Lower leg skin (tissue), 4 donors: ENCODE results near the gene TMEM196. TPM values are rescaled to one million over a fixed set of nuclear protein-coding genes. Genes with fewer than 3 reads are reported as not detected.
A peak's percentile ranks its signal among the peaks of the same experiment; 100 is the strongest.

Experiments used
- DNase-seq, 2 donors: peaks; one replicate each; pipeline ENCODE4 v3.0.0-alpha.2; 2019; ENCODE audit warnings: low spot score in 2 of 2
- H3K4me3 ChIP-seq: fragments of 200-600 bp; sonication (generic); 2 replicates; pipeline ENCODE4 v1.5.1; 2017; ENCODE audit warnings: mild to moderate bottlenecking, low read depth; ENCODE audit not compliant: poor library complexity, severe bottlenecking
- CTCF ChIP-seq, 3 donors: fragments of 450-650 bp; IDR thresholded peaks; one replicate each; pipeline ENCODE4 v1.5.1; 2016; ENCODE audit warnings: antibody characterized with exemption in 3 of 3, mild to moderate bottlenecking in 3 of 3, moderate library complexity in 2 of 3
- POLR2A ChIP-seq, 2 donors: fragments of 450-650 bp; IDR thresholded peaks; one replicate each; pipeline ENCODE4 v1.6.1; 2016 to 2017; ENCODE audit warnings: antibody characterized with exemption in 2 of 2, mild to moderate bottlenecking in 1 of 2, moderate library complexity in 1 of 2
- WGBS, 2 donors: methylation state at CpG; one replicate each; pipeline ENCODE4 v1.1.5; 2018; 5-methylcytosine and 5-hydroxymethylcytosine counted together
- intact Hi-C: fragments of 100-400 bp; cut with DNase I; formaldehyde crosslinking; loops from one replicate; pipeline ENCODE4 v1.15.0; 2023; ENCODE audit warnings: low total_unique reads
- total RNA-seq, 4 donors: library from RNA; depleted of rRNA; stranded (reverse); fragments of >200 nt; gene quantifications; one replicate each; pipeline ENCODE4 v1.1.0, GENCODE V29; 2016

The TMEM196 gene
- total RNA-seq, 4 donors from 2014 or later: not detected

GRCh38 chr7:19708397-19709248, 64.8 kb downstream of the TMEM196 start, which contains the start of gene POLR1F:
TSS of gene POLR1F (minus strand) at chr7:19709037. CDS start at chr7:19709016, 21 bp downstream.
- peak in 1 of 3 donors; percentile 73 for TF ChIP-seq CTCF (IDR thresholded peaks at IDR 0.05)
- no peak for TF ChIP-seq POLR2A (IDR thresholded peaks at IDR 0.05)
- peak within 1 kb of the TSS; percentile 89 for H3K4me3 ChIP-seq
- intact Hi-C loops: no loop called here
- DNase-seq: peak; percentile 94 to 98
- WGBS, 2 donors: 0 to 1% methylated on average over 38 to 51 of the region's 56 CpGs

GRCh38 chr7:19707240-19707639, 66.2 kb downstream of the TMEM196 start:
- intact Hi-C loops: no loop called here
- 57 to 70% methylated on average over 3 of the region's 3 CpGs for WGBS, 2 donors
- no peak for DNase-seq
- no peak overlapping the region for H3K4me3 ChIP-seq
- TF ChIP-seq CTCF (IDR thresholded peaks at IDR 0.05) (no peak), POLR2A (IDR thresholded peaks at IDR 0.05) (no peak)

- WGBS, 2 donors: 66 to 76% methylated on average over 2 of the region's 2 CpGs
- TF ChIP-seq POLR2A (IDR thresholded peaks at IDR 0.05) (no peak), CTCF (IDR thresholded peaks at IDR 0.05) (no peak)
- DNase-seq: no peak
- intact Hi-C loops: no loop called here
- H3K4me3 ChIP-seq: no peak overlapping the region
Measured at GRCh38 chr7:19705663-19706062, 67.8 kb downstream of the TMEM196 start.

GRCh38 chr7:19701471-19701870, 71.9 kb downstream of the TMEM196 start:
- no peak for DNase-seq
- H3K4me3 ChIP-seq: no peak overlapping the region
- TF ChIP-seq POLR2A (IDR thresholded peaks at IDR 0.05) (no peak), CTCF (IDR thresholded peaks at IDR 0.05) (no peak)
- WGBS, 2 donors: 83 to 90% methylated on average over 4 of the region's 4 CpGs
- intact Hi-C loops: no loop called here

- H3K4me3 ChIP-seq: no peak overlapping the region
- no peak for DNase-seq
- intact Hi-C loops: no loop called here
- TF ChIP-seq CTCF (IDR thresholded peaks at IDR 0.05): no peak
- WGBS, 2 donors: 95 to 96% methylated on average over 3 of the region's 3 CpGs
Measured at GRCh38 chr7:19700936-19701335, 72.5 kb downstream of the TMEM196 start.
